GM15510 (cell line): ENCODE measurements around the gene MYZAP.

Experiments
- POLR2A ChIP-seq: IDR thresholded peaks from 3 replicates; pipeline ENCODE4 v1.6.1; 2011; ENCODE audit warnings: borderline replicate concordance; ENCODE audit not compliant: insufficient read length; ENCODE audit errors: extremely low read depth

Gene MYZAP

DNA sequence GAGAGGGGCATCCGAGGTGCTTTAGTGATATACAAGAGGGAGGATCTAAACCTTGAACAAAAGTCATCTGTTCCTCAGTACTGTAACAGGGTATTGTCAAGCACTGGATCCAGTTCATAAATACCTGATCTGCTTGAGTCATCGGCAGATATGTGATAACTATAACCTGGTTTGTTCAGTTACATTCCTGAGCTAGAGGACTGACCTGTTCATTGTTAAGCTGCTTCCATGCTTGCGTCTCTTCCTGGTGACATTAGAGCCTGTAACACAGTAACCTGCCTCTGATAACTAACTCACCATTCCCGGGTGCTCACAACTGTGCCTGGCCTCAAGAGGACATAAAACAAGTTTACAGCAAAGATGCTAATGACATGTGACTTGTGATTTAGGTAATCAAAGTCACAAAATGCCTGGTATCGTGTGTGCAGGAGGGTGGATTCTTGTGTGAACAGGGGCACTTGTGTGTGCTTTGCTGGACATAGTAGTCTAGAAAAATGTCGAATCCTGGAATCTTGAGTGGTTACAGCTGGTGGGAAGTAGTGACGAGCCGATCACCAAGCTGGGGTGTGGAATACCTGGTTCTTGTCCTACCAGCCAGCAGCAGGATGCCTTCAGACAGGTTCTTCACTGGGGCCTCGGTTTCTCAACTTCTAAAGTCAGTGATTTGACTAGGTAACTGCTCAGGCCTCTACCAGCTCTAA, 83.9 kb downstream of the MYZAP start:
- TF ChIP-seq POLR2A: no peak

- no peak for TF ChIP-seq POLR2A
Measured at GRCh38 chr15:57676585-57676984, 84.9 kb downstream of the MYZAP start.

DNA sequence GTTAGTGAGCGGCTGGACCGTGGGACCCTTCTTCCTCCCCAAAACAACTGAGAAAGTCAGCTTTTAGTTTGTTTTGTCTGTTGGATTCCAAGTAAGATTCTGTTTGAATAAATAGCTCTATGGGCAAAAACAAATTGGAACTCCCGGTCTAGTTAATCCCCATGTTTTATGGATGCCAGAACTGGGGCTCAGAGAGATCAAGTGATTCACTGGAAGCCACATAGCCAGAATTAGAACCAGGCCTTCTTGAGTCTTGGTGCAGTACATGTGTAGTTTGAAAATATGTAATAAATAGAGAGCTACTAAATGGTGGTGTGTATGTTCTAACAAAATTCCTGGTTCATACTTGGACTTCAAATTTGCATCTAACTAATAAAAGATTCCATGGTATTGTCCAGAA, 85.5 kb downstream of the MYZAP start:
- TF ChIP-seq POLR2A: no peak

DNA sequence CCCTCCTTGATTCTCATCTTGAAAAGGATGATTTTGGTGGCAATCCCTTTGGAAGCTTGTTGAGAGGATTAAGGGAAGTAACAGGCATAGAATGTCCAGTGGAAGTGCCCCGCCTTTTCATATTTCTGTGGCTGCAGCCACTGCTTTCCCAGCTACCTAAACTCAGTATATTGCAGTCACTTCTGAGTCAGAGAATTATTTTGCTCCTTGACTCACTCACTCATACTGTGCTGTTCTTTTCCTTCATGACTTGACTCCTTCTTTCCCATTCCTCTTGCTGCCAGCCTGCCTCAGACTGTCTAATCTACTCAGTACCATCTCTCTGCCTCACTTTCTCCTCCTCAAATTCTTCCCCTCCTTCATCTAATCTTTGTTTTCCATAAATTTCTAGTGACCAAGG, 88.3 kb downstream of the MYZAP start:
- no peak for TF ChIP-seq POLR2A

DNA sequence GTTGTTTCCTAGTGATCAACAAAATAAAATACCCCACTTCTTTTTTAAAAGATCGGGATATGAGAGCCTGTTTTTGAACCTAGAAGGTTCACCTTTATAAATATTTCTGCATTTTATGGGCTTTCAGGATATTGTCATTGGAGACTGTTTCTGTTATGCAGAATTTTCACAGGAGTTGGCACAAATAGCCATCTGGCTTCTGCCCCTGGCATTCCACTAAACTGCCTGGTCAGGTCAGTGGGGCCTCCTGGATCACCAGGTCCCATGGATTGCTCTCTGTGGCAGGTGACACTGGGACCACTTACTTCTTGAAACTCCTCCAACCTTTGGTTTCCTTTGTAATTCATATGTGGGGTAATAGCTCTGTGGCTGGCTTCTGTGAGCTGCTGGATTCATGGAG, 89.3 kb downstream of the MYZAP start:
- no peak for TF ChIP-seq POLR2A

DNA sequence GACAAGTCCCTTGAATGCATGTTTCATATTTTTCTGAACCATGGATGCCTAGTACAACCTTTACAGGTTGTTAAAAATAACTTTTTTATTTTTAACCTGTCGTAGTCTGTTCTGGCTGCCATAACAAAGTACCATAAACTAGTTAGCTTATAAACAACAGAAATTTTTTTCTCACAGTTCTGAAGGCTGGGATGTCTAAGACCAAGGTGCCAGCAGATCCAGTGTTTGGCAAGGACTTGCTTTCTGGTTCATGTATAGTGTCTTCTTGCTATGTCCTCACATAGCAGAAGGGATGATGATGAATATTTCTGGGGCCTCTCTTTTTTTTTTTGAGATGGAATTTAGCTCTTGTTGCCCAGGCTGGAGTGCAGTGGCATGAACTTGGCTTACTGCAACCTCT, 91.8 kb downstream of the MYZAP start:
- TF ChIP-seq POLR2A: no peak

DNA sequence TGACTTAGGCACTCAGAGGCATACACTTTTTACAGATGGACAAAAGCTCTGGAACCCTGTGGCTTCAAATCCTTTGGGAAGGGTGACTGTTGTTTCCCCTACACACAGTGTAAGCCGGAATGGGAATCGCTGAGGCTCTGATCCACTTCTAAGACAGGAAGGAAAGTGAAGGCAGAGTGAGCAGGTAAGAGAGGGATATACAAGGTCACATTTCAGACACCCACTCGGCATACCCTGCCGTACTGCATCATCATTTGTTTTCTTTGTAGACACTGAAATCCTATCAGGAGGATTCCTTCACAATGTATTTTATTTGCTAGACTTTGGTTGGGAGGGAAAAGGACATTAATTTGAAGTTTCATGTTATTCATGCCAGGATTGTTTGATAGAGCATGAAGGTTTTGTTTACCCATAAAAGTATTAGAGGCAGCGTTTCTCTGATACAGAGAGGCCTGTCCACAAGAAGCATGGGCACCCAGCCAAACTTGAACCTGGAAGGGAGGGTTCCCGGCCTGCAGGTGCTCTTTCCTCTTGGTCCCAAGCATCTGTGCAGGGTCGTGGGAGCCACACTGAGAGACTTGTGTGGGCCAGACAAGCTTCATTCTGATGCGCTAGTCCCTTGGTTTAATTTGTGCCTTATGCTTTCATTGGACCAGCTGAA, 92.9 kb downstream of the MYZAP start:
- no peak for TF ChIP-seq POLR2A

- TF ChIP-seq POLR2A: no peak
Measured at GRCh38 chr15:57685306-57686095, 93.8 kb downstream of the MYZAP start.

- TF ChIP-seq POLR2A: no peak
Measured at GRCh38 chr15:57686657-57687056, 95.0 kb downstream of the MYZAP start.

DNA sequence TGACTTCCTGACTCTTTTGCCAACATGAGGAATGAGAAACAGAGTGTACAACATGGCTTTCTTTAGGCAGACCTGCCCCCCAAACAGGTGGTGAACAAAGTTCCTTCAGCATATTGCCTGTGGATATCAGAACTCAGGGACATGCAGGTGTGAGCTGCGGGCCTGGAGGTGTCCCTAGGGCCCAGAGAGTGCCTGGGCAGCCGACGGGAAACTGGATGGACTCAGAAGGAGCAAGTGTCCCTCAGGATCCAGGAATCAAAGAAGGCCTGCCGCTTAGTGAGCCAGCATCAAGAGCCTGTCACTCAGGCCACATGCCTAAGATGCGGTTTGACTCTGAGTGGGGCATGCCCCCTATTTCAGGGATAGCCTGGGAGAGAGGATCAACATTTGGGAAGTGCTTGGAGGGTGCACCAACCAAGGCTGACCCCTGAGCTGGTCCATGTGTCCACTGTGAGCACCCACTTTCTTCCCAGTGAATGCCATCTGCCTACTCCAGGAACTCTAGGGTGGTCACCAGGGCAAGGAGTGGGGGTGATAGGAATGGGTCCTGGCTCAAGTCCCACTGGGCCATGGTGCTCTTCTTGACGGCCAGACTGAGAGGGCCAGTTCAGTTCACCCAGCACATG, 98.8 kb downstream of the MYZAP start:
- TF ChIP-seq POLR2A: no peak

- TF ChIP-seq POLR2A: no peak
Measured at GRCh38 chr15:57691082-57691481, 99.4 kb downstream of the MYZAP start.

GRCh38 chr15:57692709-57693108, 101.0 kb downstream of the MYZAP start:
- no peak for TF ChIP-seq POLR2A

DNA sequence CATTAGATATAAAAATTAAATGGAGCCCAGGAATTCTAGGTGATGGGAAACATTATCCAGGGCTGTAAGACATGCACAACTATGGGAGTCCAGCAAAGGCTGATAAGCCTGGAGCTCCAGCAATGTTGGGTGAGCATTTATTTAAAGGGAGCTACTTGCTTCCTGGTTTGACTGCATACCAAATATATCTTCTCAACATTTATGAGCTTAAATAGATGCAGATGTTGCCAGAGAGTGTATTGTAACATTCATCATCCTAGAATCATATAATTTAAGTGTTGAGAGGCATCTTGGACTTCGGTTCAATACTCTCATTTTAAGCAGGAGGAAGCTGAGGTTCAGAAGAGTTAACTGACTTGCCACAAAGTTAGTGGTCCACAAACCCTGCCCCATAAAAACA, 102.6 kb downstream of the MYZAP start:
- TF ChIP-seq POLR2A: no peak

- TF ChIP-seq POLR2A: no peak
Measured at GRCh38 chr15:57696146-57696545, 104.4 kb downstream of the MYZAP start.

- no peak for TF ChIP-seq POLR2A
Measured at GRCh38 chr15:57697588-57697987, 105.9 kb downstream of the MYZAP start.

DNA sequence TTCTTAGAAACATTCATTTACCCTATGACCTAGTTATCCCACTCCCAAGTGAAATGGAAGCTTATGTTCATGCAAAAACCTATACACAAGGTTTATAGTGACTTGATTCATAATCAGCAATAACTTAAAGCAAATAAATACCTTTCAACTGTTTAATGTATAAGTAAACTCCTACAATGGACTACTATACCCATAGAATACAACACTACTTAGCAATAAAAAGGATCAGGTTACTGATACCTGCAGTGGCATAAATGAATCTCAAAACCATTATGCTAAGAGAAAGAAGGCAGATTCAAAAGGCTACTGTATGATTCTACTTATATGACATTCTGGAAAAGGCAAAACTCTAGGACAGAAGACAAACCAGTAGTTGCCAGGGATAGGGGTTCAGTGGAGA, 106.5 kb downstream of the MYZAP start:
- no peak for TF ChIP-seq POLR2A

DNA sequence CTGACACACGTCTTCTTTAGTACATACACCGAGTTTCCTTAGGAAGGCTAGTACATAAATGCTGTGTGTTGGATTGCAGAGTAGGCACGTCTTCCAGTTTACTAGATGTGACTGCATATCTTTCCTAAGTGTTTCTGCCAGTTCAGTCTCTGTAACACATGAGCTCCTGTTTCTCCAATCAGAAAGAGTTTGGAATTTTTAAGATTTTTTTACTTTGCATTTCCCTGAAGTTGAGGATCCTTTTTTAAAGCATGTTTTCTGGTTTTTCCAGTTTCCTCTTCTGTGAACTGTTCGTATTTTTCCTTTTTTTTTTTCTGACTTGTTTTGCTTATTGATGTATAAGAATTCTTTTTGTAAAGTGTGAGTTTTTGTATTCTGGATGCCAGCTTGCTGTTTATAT, 107.3 kb downstream of the MYZAP start:
- TF ChIP-seq POLR2A: no peak
